ENCODE data around the gene FARSA. TPM values are rescaled to one million over a fixed set of nuclear protein-coding genes. Genes with fewer than 3 reads are reported as not detected.

FARSA gene
- total RNA-seq, 3 donors from 2014 or later = 44.1 to 54.0 (median 48.1) TPM

GRCh38 chr19:12886969-12887747 is 46.4 kb downstream of the FARSA start, which contains the start of gene KLF1:
Gene KLF1, minus strand, starts transcription at chr19:12887201. Its CDS starts 61 bp downstream, at chr19:12887140.
- Histone ChIP-seq H3K9me3 (peaks cover 8% of the 10 kb centered on the region), H3K4me1 (ENCODE audit: low read depth) (peaks cover 20% of the 10 kb centered on the region), H3K4me3 (no peak within 1 kb of the TSS), H3K36me3 (ENCODE audit: low read depth) (no peaks in the 10 kb centered on the region)
- no peak for TF ChIP-seq CTCF (IDR thresholded peaks at IDR 0.05)
- intact Hi-C loops (cut with DNase I, micrococcal nuclease) = loop anchor here in 1 of 2 donors (10.0 kb wide), 1 partner anchor 58 kb away; the partner anchor contains the start of gene RAD23A
- DNase-seq (peak in 1 of 3 donors; percentile 55), ATAC-seq (no peak)

- ATAC-seq = no peak
- intact Hi-C loops (cut with DNase I, micrococcal nuclease) = loop anchor here in 1 of 2 donors (10.0 kb wide), 1 partner anchor 58 kb away; the partner anchor contains the start of gene RAD23A
These were observed 46.9 kb downstream of the FARSA start for GRCh38 chr19:12886651-12886968.

GRCh38 chr19:12885749-12886650 is 47.5 kb downstream of the FARSA start:
- Histone ChIP-seq H3K36me3 (ENCODE audit: low read depth) (no peaks in the 10 kb centered on the region), H3K4me3 (no peak overlapping the region), H3K9me3 (peaks cover 8% of the 10 kb centered on the region), H3K4me1 (ENCODE audit: low read depth) (peaks cover 14% of the 10 kb centered on the region)
- intact Hi-C loops (cut with DNase I, micrococcal nuclease) = loop anchor here in 1 of 2 donors (10.0 kb wide), 1 partner anchor 59 kb away; the partner anchor contains the start of gene RAD23A
- DNase-seq (peak in 2 of 3 donors; percentile 25 to 63), ATAC-seq (peak; percentile 11)
- TF ChIP-seq CTCF (IDR thresholded peaks at IDR 0.05) = no peak

More at GRCh38 chr19:12886651-12886968, 46.9 kb downstream of the FARSA start:
- Histone ChIP-seq H3K4me1 (ENCODE audit: low read depth) (peaks cover 15% of the 10 kb centered on the region), H3K36me3 (ENCODE audit: low read depth) (no peaks in the 10 kb centered on the region), H3K4me3 (no peak overlapping the region), H3K9me3 (peaks cover 8% of the 10 kb centered on the region)
- DNase-seq = no peak
- TF ChIP-seq CTCF (IDR thresholded peaks at IDR 0.05) = no peak

GRCh38 chr19:12884926-12885748 is 48.4 kb downstream of the FARSA start:
- peak; percentile 87 for ATAC-seq
- intact Hi-C loops (cut with DNase I, micrococcal nuclease) = loop anchor here in 1 of 2 donors (10.0 kb wide), 1 partner anchor 60 kb away; the partner anchor contains the start of gene RAD23A
- H3K4me1 ChIP-seq (ENCODE audit: low read depth) = peaks cover 16% of the 10 kb centered on the region
- peaks cover 8% of the 10 kb centered on the region for H3K9me3 ChIP-seq
- H3K4me3 ChIP-seq = no peak overlapping the region
- H3K36me3 ChIP-seq (ENCODE audit: low read depth) = no peaks in the 10 kb centered on the region
- peak; percentile 66 for TF ChIP-seq CTCF (IDR thresholded peaks at IDR 0.05)
- DNase-seq = peak; percentile 96 to 97 (median 97)

GRCh38 chr19:12884627-12884925 is 48.9 kb downstream of the FARSA start:
- no peaks in the 10 kb centered on the region for H3K36me3 ChIP-seq (ENCODE audit: low read depth)
- DNase-seq (no peak), ATAC-seq (no peak)
- intact Hi-C loops (cut with DNase I, micrococcal nuclease) = loop anchor here in 1 of 2 donors (10.0 kb wide), 1 partner anchor 60 kb away; the partner anchor contains the start of gene RAD23A
- peaks cover 18% of the 10 kb centered on the region for H3K4me1 ChIP-seq (ENCODE audit: low read depth)
- H3K4me3 ChIP-seq = no peak overlapping the region
- H3K9me3 ChIP-seq = peaks cover 8% of the 10 kb centered on the region
- no peak for TF ChIP-seq CTCF (IDR thresholded peaks at IDR 0.05)

Measured in mucosa of descending colon (tissue), 3 donors.